Prostate gland (tissue), 2 donors: Measurements from ENCODE around the gene APLP2.
"Not testable (repeated sequence)": the region's sequence is repeated elsewhere in the genome, so short reads cannot be mapped to it uniquely, and the experiment has no call there.

ENCODE experiments used
- POLR2A ChIP-seq: fragments of 450-650 bp; IDR thresholded peaks from one replicate; pipeline ENCODE4 v1.6.1; 2016; ENCODE audit warnings: antibody characterized with exemption, mild to moderate bottlenecking
- TF ChIP-seq, protein P1 (sequence below), 4 experiments: fragments of 200-600 bp in 2 of 4; fragments of 450-650 bp in 2 of 4; sonication (generic) in 2 of 4; IDR thresholded peaks; 1 replicate in 3 of 4; 2 replicates in 1 of 4; pipeline ENCODE4 v1.5.1; 2016 to 2019; ENCODE audit warnings: antibody characterized with exemption in 4 of 4, mild to moderate bottlenecking in 2 of 4, moderate library complexity in 2 of 4

DNA sequence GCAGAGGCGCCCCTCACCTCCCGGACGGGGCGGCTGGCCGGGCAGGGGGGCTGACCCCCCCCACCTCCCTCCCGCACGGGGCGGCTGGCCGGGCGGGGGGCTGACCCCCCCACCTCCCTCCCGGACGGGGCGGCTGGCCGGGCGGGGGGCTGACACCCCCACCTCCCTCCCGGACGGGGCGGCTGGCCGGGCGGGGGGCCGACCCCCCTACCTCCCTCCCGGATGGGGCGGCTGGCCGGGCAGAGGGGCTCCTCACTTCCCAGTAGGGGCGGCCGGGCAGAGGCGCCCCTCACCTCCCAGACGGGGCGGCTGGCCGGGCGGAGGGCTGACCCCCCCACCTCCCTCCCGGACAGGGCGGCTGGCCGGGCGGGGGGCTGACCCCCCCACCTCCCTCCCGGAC is 21.5 kb downstream of the APLP2 start:
- TF ChIP-seq POLR2A, result not testable (repeated sequence)
- TF ChIP-seq, protein P1, sequence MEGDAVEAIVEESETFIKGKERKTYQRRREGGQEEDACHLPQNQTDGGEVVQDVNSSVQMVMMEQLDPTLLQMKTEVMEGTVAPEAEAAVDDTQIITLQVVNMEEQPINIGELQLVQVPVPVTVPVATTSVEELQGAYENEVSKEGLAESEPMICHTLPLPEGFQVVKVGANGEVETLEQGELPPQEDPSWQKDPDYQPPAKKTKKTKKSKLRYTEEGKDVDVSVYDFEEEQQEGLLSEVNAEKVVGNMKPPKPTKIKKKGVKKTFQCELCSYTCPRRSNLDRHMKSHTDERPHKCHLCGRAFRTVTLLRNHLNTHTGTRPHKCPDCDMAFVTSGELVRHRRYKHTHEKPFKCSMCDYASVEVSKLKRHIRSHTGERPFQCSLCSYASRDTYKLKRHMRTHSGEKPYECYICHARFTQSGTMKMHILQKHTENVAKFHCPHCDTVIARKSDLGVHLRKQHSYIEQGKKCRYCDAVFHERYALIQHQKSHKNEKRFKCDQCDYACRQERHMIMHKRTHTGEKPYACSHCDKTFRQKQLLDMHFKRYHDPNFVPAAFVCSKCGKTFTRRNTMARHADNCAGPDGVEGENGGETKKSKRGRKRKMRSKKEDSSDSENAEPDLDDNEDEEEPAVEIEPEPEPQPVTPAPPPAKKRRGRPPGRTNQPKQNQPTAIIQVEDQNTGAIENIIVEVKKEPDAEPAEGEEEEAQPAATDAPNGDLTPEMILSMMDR (IDR thresholded peaks at IDR 0.05), result not testable (repeated sequence)
